PC-9 (cell line): Measurements from ENCODE around the gene LRRK1. TPM values are rescaled to one million over a fixed set of nuclear protein-coding genes. Genes with fewer than 3 reads are reported as not detected.

Experiments used
- BruUV-seq: library from RNA; stranded (reverse); fragments of 400-500 nt; replicated peaks from 2 replicates; lab custom pipeline; 2021; lab: Mats Ljungman, UMichigan
- CTCF ChIA-PET: fragments of 300-600 bp; sonication (Branson Sonifier 250); formaldehyde crosslinking; loops from one replicate; lab custom pipeline; 2022; ENCODE audit warnings: antibody characterized with exemption; lab: Charles Lee
- POLR2A ChIA-PET: fragments of 300-600 bp; sonication (Branson Sonifier 250); formaldehyde crosslinking; loops from one replicate; lab custom pipeline; 2022; ENCODE audit warnings: antibody characterized with exemption; ENCODE audit not compliant: unreplicated experiment; lab: Charles Lee
- DNase-seq, 2 experiments: peaks; one replicate each; pipeline versions ENCODE4 v3.0.0 to v3.0.0-alpha.2; 2015 to 2022; ENCODE audit warnings: mixed read lengths in 1 of 2
- H2AFZ ChIP-seq: fragments of 200-600 bp; sonication (generic); 2 replicates; pipeline ENCODE4 v1.8.1; 2017; ENCODE audit warnings: antibody characterized with exemption
- H3F3A ChIP-seq: fragments of 200-600 bp; sonication (generic); 2 replicates; pipeline ENCODE4 v1.8.1; 2017; ENCODE audit warnings: antibody characterized with exemption, mild to moderate bottlenecking, low read depth; ENCODE audit not compliant: insufficient read depth
- H3K27ac ChIP-seq: fragments of 200-600 bp; sonication (generic); 2 replicates; pipeline ENCODE4 v1.6.1; 2016; ENCODE audit warnings: mixed run types
- H3K27me3 ChIP-seq: fragments of 200-600 bp; sonication (generic); 2 replicates; pipeline ENCODE4 v1.6.1; 2016; ENCODE audit warnings: low read depth, mixed run types; ENCODE audit not compliant: insufficient read depth
- H3K36me3 ChIP-seq: fragments of 200-600 bp; sonication (generic); 2 replicates; pipeline ENCODE4 v1.6.1; 2016; ENCODE audit warnings: low read depth, mixed run types
- H3K4me1 ChIP-seq: fragments of 200-600 bp; sonication (generic); replicated peaks from 2 replicates; pipeline ENCODE4 v1.6.1; 2016; ENCODE audit warnings: mixed run types; ENCODE audit not compliant: insufficient read depth
- H3K4me2 ChIP-seq: fragments of 200-600 bp; sonication (generic); 2 replicates; pipeline ENCODE4 v1.6.1; 2017; ENCODE audit warnings: mixed run types
- H3K4me3 ChIP-seq: fragments of 200-600 bp; sonication (generic); 2 replicates; pipeline ENCODE4 v1.6.1; 2016; ENCODE audit warnings: mixed run types
- H3K79me2 ChIP-seq: fragments of 200-600 bp; sonication (generic); 2 replicates; pipeline ENCODE4 v1.6.1; 2017; ENCODE audit warnings: low read depth, mixed run types
- H3K9me2 ChIP-seq: fragments of 200-600 bp; sonication (generic); 2 replicates; pipeline ENCODE4 v1.8.1; 2017; ENCODE audit warnings: mild to moderate bottlenecking; ENCODE audit not compliant: insufficient read depth
- H3K9me3 ChIP-seq: fragments of 200-600 bp; sonication (generic); 2 replicates; pipeline ENCODE4 v1.8.1; 2016; ENCODE audit warnings: low read depth; ENCODE audit not compliant: insufficient read depth
- H4K20me1 ChIP-seq: fragments of 200-600 bp; sonication (generic); 2 replicates; pipeline ENCODE4 v1.8.1; 2017; ENCODE audit not compliant: insufficient read depth
- EZH2 ChIP-seq: fragments of 200-600 bp; sonication (generic); IDR thresholded peaks from 2 replicates; pipeline ENCODE4 v1.8.0; 2017; ENCODE audit warnings: antibody characterized with exemption, low read depth
- intact Hi-C: fragments of 100-400 bp; cut with micrococcal nuclease; formaldehyde crosslinking; loops from one replicate; pipeline ENCODE4 v1.10.0; 2022; ENCODE audit not compliant: unreplicated experiment
- total RNA-seq: library from RNA; stranded (reverse); gene quantifications from 2 replicates; pipeline ENCODE4 v1.2.3, GENCODE V29; 2021
- TF ChIP-seq, protein P1 (sequence below): fragments of 200-600 bp; sonication (generic); conservative IDR thresholded peaks from 2 replicates; pipeline ENCODE4 v1.6.1; 2017; ENCODE audit warnings: mixed run types, antibody characterized with exemption, mild to moderate bottlenecking, moderate library complexity

LRRK1 gene
- total RNA-seq, 1 experiment from 2014 or later = 15.7 TPM

DNA sequence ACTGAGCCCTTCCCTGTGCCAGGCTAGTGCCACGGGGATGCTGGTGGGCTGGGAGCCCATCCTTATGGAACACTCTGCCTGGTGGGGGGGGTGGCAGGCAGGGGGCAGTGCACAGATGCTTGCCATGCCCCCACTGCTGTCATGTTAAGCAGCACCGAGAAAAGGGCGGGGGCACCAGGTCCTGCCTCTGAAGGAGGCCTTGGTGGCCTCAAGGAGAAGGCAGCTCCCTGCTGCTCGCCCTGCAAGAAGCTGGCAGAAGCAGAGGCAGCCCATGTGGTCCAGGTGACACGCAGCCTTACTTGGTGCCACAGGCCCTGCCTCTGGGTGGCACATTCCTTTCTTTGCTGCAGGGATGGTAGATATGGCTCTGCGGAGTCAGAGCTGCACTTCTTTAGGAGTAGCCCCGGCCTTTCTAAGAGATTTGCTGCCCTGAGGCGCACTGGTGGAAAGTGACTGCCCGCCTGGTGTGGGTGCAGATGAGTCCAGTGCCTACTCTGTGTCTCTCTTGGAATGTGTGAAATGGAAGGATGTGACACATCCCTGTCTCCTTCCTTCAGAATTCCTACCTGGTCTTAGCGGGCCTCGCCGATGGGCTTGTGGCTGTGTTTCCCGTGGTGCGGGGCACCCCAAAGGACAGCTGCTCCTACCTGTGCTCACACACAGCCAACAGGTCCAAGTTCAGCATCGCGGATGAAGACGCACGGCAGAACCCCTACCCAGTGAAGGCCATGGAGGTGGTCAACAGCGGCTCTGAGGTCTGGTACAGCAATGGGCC is 145.8 kb downstream of the LRRK1 start:
- H3K27me3 ChIP-seq = no peaks in the 10 kb centered on the region
- TF ChIP-seq EZH2 = no peak
- TF ChIP-seq, protein P1, sequence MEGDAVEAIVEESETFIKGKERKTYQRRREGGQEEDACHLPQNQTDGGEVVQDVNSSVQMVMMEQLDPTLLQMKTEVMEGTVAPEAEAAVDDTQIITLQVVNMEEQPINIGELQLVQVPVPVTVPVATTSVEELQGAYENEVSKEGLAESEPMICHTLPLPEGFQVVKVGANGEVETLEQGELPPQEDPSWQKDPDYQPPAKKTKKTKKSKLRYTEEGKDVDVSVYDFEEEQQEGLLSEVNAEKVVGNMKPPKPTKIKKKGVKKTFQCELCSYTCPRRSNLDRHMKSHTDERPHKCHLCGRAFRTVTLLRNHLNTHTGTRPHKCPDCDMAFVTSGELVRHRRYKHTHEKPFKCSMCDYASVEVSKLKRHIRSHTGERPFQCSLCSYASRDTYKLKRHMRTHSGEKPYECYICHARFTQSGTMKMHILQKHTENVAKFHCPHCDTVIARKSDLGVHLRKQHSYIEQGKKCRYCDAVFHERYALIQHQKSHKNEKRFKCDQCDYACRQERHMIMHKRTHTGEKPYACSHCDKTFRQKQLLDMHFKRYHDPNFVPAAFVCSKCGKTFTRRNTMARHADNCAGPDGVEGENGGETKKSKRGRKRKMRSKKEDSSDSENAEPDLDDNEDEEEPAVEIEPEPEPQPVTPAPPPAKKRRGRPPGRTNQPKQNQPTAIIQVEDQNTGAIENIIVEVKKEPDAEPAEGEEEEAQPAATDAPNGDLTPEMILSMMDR = no peak
- H3K4me3 ChIP-seq = no peak overlapping the region
- no peak overlapping the region for H3K4me2 ChIP-seq
- no peaks in the 10 kb centered on the region for H3K9me3 ChIP-seq
- POLR2A ChIA-PET = no interaction called here
- CTCF ChIA-PET = no interaction called here
- H3K4me1 ChIP-seq = peaks cover 18% of the 10 kb centered on the region
- intact Hi-C loops = no loop called here
- no peak overlapping the region for H3K27ac ChIP-seq
- no peaks in the 10 kb centered on the region for H4K20me1 ChIP-seq
- H3K79me2 ChIP-seq = no peaks in the 10 kb centered on the region
- H3K36me3 ChIP-seq = no peaks in the 10 kb centered on the region
- DNase-seq = no peak
- no peaks in the 10 kb centered on the region for H3K9me2 ChIP-seq
- peaks cover 6% of the 10 kb centered on the region; the same call in 1 of the 2 replicates for H3F3A ChIP-seq
- no peak overlapping the region for H2AFZ ChIP-seq
- no TSS peak for BruUV-seq

DNA sequence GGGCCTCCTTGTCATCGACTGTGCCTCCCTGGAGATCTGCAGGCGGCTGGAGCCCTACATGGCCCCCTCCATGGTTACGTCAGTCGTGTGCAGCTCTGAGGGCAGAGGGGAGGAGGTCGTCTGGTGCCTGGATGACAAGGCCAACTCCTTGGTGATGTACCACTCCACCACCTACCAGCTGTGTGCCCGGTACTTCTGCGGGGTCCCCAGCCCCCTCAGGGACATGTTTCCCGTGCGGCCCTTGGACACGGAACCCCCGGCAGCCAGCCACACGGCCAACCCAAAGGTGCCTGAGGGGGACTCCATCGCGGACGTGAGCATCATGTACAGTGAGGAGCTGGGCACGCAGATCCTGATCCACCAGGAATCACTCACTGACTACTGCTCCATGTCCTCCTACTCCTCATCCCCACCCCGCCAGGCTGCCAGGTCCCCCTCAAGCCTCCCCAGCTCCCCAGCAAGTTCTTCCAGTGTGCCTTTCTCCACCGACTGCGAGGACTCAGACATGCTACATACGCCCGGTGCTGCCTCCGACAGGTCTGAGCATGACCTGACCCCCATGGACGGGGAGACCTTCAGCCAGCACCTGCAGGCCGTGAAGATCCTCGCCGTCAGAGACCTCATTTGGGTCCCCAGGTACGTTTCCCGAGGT is 146.5 kb downstream of the LRRK1 start:
- TF ChIP-seq, protein P1 = no peak
- no peak for TF ChIP-seq EZH2
- intact Hi-C loops = no loop called here
- ChIA-PET POLR2A (no interaction called here), CTCF (no interaction called here)
- Histone ChIP-seq H2AFZ (no peak overlapping the region), H3K79me2 (no peaks in the 10 kb centered on the region), H4K20me1 (no peaks in the 10 kb centered on the region), H3K4me1 (peaks cover 25% of the 10 kb centered on the region), H3K9me3 (no peaks in the 10 kb centered on the region), H3K36me3 (no peaks in the 10 kb centered on the region), H3K27me3 (no peaks in the 10 kb centered on the region), H3K9me2 (no peaks in the 10 kb centered on the region), H3K4me3 (no peak overlapping the region), H3K4me2 (no peak overlapping the region), H3F3A (peaks cover 13% of the 10 kb centered on the region; the same call in 1 of the 2 replicates), H3K27ac (no peak overlapping the region)
- BruUV-seq = no TSS peak
- no peak for DNase-seq

DNA sequence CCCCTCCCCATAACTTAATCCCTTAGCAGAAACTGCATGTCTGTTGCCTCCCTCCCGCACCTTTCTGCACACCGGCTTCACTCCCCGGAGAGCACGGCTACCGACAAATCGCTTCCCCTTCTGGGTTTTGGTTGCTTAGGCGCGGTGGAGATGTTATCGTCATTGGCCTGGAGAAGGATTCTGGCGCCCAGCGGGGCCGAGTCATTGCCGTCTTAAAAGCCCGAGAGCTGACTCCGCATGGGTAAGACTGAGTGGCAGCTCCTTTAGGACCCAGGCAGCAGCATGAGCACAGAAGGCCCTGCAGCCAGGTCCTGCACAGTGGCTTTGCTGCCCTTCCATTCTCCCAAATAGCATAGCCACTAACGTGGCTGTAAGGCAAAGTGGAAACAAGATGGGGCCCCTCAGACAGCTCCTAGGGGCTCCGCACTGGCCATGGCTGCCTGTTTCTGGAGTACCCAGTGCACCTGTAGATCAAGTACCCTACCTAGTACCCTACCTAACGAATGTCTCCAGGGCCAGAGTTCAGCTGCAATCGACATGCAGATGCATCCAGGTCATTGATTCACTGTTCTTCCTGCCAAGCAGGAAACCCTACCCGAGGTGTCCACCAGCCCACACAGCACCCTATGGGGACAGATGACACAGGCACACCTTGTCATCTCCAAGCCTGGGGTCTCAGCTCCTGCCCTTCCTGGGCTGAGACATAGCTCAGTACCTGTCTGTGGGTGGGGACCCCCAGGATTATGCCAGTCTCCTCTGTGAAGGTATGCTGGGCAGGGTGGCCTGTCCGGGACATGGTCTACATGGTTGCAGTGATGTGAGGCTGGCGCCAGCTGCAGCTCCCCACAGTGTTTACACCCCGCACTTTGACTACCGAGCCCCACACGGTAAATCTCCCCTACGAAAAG is 147.6 kb downstream of the LRRK1 start:
- H2AFZ ChIP-seq = no peak overlapping the region
- CTCF ChIA-PET = no interaction called here
- intact Hi-C loops = no loop called here
- no peaks in the 10 kb centered on the region for H3K27me3 ChIP-seq
- H3K4me2 ChIP-seq = no peak overlapping the region
- no peaks in the 10 kb centered on the region for H3K9me2 ChIP-seq
- H3K4me1 ChIP-seq = peaks cover 36% of the 10 kb centered on the region
- BruUV-seq = no TSS peak
- H3K4me3 ChIP-seq = no peak overlapping the region
- no peak for TF ChIP-seq EZH2
- TF ChIP-seq, protein P1 = no peak
- H3K79me2 ChIP-seq = no peaks in the 10 kb centered on the region
- H3K9me3 ChIP-seq = no peaks in the 10 kb centered on the region
- no peaks in the 10 kb centered on the region for H3K36me3 ChIP-seq
- no peaks in the 10 kb centered on the region for H4K20me1 ChIP-seq
- H3K27ac ChIP-seq = no peak overlapping the region
- no peak for DNase-seq
- POLR2A ChIA-PET = no interaction called here
- peaks cover 22% of the 10 kb centered on the region for H3F3A ChIP-seq
